HG03469 (cell line): ENCODE data around the gene IDH2.
"Not testable (repeated sequence)": the region's sequence is repeated elsewhere in the genome, so short reads cannot be mapped to it uniquely, and the experiment has no call there.

Experiments used
- ATAC-seq: cut with Tn5 transposase; IDR thresholded peaks from one replicate; pipeline ENCODE4 v1.9.1; 2021; ENCODE audit warnings: mild to moderate bottlenecking, moderate library complexity, moderate number of reproducible peaks; ENCODE audit not compliant: unreplicated experiment

The IDH2 gene

GRCh38 chr15:90101969-90102890 is at the start of gene IDH2:
IDH2 (minus strand) TSS chr15:90102468; CDS start chr15:90102390, 78 bp downstream.
- ATAC-seq, result peak; percentile 43

- ATAC-seq, result not testable (repeated sequence)
Observed at GRCh38 chr15:90150551-90150950, 48.3 kb upstream of the IDH2 start.

GRCh38 chr15:90149609-90150340 is 47.5 kb upstream of the IDH2 start:
- ATAC-seq, result no peak

- ATAC-seq, result not testable (repeated sequence)
Observed at GRCh38 chr15:90146198-90146761, 44.0 kb upstream of the IDH2 start.

- ATAC-seq, result no peak
Observed at GRCh38 chr15:90145761-90146160, 43.5 kb upstream of the IDH2 start.

GRCh38 chr15:90145259-90145658 is 43.0 kb upstream of the IDH2 start:
- ATAC-seq, result no peak

GRCh38 chr15:90143166-90143655 is 40.9 kb upstream of the IDH2 start:
- ATAC-seq, result no peak

GRCh38 chr15:90142216-90143165 is 40.2 kb upstream of the IDH2 start:
- no peak for ATAC-seq

- ATAC-seq, result no peak
Observed at GRCh38 chr15:90141646-90142045, 39.4 kb upstream of the IDH2 start.

GRCh38 chr15:90139549-90139948 is 37.3 kb upstream of the IDH2 start:
- not testable (repeated sequence) for ATAC-seq

- ATAC-seq, result no peak
Observed at GRCh38 chr15:90138071-90138833, 36.0 kb upstream of the IDH2 start.

- no peak for ATAC-seq
Observed at GRCh38 chr15:90132437-90132836, 30.2 kb upstream of the IDH2 start.

GRCh38 chr15:90131848-90132247 is 29.6 kb upstream of the IDH2 start:
- no peak for ATAC-seq

- no peak for ATAC-seq
Observed at GRCh38 chr15:90130291-90130690, 28.0 kb upstream of the IDH2 start.

- ATAC-seq, result no peak
Observed at GRCh38 chr15:90126596-90127435, 24.5 kb upstream of the IDH2 start.

GRCh38 chr15:90126022-90126421 is 23.8 kb upstream of the IDH2 start:
- no peak for ATAC-seq

GRCh38 chr15:90124507-90124906 is 22.2 kb upstream of the IDH2 start:
- no peak for ATAC-seq

GRCh38 chr15:90121086-90121485 is 18.8 kb upstream of the IDH2 start:
- ATAC-seq, result no peak

GRCh38 chr15:90119367-90119766 is 17.1 kb upstream of the IDH2 start:
- ATAC-seq, result no peak
